ENCODE measurements around the gene FAM118A.
"Not testable (repeated sequence)": the region's sequence is repeated elsewhere in the genome, so short reads cannot be mapped to it uniquely, and the experiment has no call there.

The FAM118A gene

DNA sequence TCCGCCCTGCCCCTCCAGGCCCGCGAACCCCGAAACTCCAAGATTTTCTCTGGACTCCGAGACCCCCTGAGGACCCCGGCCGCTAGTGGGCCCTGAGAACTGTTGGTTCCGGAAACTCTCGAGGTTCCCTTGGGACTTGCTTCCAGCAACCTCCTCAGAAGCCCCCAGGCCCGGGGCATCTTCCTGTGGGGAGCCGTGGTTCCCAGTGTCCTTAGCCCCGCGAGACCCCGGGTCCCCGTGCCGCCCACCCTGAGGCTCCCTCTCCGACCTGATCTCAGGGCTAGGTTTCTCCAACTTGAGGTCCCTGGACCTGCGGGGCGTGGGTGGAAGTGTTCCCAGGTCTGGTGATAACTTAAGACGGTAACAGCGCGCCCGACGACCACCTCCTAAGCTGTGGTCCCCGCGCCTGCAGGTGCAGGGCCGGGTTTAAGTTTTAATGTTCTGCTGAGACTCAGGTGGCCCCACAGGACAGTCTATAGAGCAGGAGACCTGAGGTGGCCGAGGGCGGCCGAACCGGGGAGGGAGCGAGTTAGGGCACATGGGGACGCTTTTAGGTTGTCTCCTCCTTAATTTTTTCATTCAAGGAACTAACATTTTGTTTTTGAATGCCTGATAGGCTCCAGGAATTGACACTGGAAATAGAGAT lies 720 bp downstream of the FAM118A start:
- no peak for DNase-seq

DNA sequence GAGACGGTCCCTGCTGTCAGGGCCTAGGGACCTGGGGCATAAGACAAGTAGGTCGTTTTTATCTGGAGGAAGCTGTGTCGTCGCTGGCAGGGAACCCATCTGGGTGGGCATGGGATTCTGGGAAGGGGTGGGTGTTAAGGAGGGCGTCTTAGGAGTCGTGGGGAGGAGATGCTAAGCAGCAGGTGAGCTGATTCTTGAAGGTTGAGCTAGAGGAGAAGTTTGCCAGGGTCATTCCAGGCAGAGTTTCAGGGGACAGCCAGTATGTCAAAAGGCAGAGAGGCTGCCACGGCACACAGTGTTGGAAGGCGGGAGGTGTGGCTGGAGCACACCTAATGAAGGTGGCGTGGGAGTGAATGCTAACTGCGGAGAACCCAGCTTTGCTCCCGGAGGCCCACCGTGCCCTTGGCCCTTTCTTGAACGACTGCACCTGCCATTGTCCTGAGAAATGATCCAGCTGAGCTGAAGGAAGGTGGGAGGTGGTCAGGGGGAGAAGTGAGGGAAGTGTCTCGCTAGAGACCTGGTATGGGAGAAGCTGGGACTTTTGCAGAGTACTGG lies 1.3 kb downstream of the FAM118A start:
- no peak for DNase-seq

DNA sequence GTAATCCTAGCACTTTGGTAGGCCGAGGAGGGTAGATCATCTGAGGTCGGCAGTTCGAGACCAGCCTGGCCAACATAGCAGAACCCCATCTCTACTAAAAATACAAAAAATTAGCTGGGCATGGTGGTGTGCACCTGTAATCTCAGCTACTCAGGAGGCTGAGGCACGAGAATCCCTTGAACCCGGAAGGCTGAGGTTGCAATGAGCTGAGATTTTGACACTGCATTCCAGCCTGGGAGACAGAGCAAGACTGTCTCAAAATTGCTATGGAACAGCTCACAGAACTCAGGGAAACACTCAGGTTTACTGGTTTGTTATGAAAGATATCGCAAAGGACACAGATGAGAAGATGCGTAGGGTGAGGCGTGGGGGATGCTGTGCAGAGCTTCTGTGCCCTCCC lies 2.7 kb downstream of the FAM118A start:
- no peak for DNase-seq

DNA sequence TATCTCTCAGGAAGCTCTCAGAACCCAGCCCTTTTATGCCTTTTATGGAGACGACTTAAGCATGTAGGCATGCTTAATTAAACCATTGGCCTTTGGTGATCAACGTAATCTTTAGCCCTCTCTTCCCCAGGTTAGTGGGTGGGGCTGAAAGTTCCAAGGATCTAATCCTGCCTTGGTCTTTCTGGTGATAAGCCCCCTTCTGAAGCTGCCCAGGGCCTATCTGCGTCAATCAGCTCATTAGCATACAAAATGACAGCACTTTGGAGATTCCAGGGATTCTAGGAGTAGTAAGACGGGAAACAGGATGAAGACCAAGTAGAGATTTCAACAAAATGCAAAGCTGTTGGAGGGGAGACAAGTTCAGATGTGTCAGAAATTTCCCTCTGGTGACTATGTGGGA lies 3.1 kb downstream of the FAM118A start:
- DNase-seq = no peak

DNA sequence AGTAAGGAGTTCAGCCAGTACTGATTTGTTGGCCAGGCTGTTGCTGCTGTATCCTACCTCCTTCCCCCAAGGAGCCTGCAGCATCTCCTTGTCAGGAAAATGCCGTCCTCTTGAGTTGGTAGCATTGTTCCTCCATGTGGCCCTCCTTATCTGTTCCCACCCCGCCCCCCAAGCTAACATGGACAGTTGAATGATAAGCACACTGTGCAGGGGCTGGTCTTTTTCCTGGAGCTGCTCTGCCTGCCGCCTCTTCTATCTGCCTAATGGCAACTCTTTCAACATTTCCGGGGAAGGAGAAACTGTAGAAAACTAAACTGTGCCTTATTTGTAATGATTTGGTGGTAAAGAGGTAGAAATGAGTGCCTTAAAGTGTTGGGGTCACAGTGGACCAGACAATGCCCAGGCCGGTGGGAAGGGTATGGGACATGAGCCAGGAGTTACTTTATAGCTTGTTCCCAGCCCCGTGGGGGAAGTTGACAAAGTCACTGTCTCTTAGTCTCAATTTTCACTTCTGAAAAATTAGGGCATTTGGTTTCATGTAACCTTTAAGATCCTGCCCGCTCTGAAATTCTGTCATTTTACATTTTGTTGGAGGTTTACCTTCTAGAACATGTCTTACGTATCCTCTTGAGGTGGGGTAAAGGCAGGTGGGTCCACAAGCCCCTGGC lies 4.5 kb downstream of the FAM118A start:
- DNase-seq = no peak

DNA sequence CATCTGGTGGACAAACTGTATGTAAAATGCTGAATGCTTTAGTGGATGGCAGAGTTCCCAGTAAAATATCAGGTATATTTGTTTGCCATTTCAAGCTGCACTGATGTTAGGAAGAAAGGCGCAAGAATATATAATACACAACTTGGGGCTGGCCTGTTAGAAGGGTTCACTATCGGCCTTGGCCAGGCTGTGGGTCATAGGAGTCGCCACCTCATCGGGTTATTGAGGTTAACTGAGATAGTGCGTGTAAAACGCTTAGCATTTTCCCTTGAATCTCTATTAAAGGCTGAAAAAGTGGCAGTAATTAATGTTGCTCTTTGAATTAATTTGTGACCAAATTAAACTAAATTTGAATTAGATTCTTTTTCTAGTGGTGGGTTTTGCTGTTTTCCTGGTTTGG lies 5.1 kb downstream of the FAM118A start:
- DNase-seq = no peak

DNA sequence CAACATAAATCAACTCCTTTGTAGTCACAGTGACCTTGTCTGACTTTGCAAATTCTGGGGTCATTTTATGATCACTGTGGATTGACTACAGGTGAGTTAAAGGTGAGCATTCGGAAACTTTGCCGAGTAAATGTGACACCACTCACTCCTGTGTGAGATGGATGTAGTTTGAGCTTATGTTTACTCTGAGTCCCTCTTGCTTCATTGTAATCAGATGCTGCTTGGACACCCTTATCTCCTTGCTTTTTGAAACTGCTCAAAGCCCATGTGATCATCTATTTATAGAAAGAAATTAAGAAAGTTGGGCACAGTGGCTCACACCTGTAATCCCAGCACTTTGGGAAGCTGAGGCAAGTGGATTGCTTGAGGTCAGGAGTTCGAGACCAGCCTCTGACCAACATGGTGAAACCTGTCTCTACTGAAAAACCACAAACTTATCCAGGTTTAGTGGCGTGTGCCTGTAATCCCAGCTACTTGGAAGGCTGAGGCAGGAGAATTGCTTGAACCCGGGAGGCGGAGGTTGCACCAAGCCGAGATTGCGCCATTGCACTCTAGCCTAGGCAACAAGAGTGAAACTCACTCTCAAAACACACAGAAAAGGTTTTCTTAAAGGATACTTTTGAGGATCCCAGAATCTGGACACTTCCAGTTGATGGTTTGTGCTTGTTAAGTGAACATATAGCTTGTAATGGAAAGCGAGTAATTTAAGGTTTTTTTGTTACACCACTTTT lies 7.2 kb downstream of the FAM118A start:
- DNase-seq = no peak

DNA sequence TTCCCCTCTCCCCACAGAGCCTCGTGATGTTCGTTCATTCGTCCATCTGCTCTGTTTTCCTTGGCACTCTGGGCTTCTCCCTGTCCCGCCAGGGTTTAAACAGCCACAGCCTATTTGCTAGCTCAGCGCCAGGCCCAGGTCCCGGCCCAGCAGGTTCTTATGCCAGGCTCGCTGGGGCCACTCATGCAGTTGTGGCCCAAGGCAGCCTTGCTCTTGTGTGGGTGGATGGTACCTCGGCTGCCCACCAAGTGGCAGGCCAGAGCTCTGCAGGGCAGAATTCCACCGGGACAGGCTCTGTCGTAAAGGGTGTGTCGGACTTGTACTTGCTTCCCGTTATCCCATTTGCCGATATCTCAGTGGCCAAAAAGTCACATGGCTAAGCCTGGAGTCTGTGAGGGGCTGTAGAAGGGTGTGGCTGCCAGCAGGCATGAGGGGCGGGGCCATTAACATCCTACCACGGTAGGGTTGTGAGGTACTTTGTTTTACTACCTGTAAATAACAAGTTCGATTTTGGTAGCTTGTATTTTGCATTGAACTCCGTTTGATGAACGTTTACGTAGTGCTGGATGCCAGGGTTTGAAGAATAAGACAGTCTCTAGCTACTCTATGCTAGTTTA lies 7.9 kb downstream of the FAM118A start:
- DNase-seq = peak; percentile 24

DNA sequence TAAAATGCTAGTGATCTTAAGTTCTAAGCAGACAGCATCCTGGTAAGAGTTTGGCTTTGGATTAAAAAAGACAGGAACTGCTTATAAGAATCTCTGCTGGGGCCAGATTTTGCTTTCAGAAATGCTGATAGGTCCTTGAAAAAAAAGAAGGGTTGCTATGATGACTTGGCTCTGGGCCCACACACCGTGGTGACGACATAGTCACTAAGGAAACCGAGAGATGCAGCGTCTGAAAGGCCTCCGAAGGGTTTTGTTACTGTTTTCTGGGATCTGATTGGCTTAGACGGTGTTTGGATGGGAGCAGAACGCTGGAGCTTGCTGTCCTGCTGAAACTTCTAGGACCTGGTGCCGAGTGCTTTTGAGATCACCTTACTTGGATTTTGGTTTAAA lies 8.4 kb downstream of the FAM118A start:
- peak; percentile 52 for DNase-seq

DNA sequence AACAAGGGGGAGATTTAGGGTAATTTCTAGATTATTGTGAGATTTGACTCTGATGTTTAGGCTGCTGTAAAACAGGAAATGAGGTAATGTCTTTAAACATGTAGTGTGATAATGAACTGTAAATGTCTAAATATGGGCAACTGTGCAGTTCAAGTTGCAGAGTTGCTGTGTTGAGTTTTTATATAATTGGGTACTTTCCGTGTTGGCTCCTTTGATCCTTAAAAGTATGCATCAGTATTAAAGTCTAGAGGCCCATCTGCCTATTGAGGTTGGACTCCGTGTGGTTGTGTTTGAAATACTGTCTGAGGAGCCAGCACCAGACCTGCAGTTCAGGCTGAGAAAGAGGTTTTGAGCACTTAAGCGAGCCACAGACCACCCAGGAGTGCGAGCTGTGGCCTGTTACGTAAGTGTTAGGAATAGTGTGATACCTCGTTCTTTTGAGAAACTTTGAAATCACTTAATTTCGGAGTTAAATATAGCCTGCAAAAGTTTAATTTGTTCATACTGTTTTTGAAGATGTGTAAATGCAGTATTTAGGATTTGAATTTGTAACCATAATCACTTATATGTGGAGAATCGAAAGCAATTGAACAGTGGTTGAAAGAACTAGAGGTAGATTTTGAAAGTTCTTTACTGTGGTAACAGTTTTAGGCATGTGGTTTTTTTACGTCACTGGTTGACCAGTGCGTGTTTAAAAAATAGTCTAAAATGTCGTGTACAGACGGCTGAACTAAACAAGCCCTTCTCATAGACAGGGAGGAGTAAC lies 9.0 kb downstream of the FAM118A start:
- DNase-seq = no peak

DNA sequence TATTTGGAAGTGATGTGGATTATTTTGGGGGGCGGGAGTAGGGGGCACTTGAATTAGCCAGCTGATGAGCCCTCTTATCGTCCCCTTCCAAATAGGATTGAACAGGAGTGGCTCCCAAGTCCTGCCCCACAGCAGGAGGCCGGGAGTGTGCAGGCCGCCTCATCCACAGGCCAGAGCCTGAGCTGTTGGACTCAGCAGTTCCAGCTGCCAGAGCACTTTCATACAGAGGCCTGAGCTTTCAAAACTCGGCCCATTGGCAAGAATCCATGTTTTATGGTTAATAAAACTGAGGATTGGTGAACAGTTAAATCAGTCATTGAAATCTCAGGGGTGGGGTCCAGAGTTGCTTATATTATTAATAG lies 9.6 kb downstream of the FAM118A start:
- DNase-seq = no peak

DNA sequence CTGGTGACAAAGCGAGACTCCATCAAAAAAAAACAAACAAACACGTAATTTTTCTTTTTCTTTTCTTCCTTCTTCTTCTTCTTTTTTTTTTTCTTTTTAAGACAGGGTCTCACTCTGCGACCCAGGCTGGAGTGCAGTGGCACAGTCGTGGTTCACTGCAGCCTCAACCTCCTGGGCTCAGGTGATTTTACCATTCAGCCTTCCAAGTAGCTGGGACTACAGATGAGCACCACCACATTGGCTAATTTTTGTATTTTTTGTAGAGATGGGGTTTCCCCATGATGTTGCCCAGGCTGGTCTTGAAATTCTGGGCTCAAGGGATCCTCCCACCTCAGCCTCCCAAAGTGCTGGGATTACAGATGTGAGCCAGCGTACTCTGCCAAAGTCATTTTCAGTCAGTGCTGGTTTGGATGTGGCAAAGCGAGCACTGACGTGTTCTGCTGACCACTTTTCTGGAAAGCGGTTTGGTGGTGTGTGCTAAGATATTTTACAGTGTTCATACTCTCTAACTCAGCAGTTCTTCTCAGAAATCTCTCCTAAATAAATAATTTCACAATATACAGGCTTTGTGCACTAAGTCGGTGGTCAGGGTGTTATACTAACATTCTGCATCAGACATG lies 10.7 kb downstream of the FAM118A start:
- no peak for DNase-seq

DNA sequence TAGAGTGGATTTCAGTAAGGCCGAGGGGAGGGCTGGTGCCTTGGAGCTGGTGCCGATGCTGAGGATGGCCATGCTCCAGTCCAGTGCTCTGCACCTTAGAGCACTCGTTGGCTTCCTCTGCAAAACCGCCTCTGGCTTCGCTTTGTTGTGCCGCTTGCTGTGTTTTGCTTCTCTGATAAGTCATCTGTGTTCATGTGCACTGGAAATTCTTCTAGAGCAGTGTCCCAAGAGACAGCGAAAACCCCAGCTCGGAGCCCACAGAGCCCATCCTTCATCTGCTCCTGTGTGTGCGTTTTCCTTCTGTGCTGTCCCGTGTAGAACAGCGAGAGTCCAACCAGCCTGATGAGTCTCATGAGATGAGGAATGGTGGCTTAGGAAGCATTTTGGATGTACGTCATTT lies 12.1 kb downstream of the FAM118A start:
- no peak for DNase-seq

DNA sequence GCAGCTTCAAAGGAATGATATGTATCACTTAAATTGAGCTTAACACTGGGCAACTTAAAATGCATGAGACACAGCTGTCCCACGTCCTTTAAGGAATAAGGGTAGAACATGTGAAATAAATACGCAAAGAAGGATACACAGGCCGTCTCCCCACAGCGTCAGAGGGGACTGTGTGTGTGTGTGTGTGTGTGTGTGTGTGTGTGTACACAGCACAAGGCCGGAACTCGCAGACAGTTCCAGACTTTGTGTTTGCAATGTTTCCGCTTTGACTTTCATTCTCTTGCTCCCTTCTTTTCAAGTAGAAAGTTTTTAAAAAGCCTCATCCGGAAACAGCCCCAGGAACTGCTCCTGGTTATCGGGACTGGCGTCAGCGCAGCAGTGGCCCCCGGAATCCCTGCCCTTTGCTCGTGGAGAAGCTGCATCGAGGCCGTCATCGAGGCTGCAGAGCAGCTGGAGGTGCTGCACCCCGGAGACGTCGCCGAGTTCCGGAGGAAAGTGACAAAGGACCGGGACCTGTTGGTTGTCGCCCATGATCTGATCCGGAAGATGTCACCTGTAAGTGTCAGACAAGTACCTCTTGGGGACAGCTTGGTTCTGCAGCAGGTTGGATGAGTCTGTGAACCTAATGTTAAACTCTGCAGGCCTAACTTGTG lies 13.3 kb downstream of the FAM118A start:
- DNase-seq = no peak

DNA sequence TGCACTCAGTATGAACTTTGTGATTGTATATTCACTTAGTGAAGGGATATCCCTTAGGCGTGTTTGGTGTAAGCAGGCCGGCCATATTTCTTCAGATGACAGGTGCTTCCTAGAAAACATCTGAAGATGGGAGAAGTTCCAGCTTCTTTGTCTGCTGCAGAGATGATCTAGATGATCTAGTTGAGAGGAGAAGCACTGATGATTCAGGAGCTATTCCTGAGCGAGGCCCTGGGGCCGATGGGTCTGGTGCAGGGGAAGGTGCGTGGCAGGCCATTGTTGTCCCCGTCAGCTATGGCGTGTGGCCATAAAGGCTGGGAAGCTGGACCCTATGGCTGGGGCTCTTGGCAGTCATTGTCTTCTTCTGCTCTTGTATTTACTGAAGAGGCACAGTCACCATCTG lies 14.0 kb downstream of the FAM118A start:
- no peak for DNase-seq

DNA sequence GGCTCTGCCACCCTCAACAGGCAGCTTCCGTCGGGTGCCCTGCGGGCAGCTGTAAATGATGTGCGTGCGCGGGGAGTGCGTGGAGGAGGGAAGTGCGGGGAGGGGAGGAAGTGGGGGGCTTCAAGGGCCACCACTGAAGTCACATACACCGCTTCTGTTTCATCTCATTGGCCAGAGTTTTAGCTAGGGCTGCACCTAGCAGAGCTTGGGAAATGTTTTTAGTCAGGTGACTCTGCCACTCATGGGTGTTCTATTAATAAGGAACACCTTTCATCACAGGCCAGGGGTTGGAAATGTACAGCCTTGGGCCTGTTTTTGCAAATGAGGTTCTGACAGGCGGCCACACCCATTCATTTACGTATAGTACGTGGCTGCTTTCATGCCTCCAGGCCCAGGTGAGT lies 14.6 kb downstream of the FAM118A start:
- no peak for DNase-seq

DNA sequence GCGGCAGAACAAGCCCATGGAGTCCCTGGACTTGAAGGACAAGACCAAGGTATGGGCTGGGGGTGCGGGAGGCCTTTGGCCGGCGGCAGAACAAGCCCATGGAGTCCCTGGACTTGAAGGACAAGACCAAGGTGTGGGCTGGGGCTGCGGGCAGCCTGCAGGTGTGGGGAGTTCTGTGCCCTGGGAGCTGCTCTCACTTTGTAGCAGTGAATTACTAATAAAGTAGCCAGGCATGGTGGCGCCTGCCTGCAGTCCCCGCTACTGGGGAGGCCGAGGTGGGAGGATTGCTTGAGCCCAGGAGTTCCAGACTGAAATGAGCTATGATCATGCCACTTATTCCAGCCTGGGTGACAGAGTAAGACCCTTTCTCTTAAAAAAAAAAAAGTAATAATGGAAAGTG lies 18.5 kb downstream of the FAM118A start:
- not testable (repeated sequence) for DNase-seq

DNA sequence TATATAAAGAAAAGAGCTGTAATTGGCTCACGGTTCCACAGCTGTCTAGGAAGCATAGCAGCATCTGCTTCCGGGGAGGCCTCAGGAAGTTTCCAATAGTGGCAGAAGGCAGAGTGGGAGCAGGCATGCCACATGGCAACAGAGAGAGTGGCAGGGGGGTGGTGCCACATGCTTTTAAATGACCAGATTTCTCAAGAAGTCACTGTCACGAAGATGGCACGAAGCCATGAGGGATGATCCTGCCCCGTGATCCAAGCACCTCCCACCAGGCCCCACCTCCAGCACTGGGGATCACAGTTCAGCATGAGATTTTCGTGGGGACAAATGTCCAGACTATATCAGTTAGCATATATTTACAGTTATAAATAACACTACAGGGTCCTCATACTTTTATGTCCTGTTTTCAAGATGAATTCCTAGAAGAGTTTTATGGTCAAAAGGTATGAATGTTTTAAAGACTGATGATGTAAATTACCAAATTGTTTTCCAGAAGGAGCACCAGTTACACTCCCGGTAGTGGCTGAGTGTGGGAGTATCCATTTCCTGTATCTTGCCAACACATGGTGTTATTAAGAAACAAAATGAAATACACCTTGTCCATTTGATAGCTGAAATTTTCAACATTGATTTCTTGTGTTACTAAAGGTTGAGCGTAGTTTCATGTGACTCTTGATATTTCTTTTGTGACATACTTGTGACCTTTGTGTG lies 19.2 kb downstream of the FAM118A start:
- no peak for DNase-seq

DNA sequence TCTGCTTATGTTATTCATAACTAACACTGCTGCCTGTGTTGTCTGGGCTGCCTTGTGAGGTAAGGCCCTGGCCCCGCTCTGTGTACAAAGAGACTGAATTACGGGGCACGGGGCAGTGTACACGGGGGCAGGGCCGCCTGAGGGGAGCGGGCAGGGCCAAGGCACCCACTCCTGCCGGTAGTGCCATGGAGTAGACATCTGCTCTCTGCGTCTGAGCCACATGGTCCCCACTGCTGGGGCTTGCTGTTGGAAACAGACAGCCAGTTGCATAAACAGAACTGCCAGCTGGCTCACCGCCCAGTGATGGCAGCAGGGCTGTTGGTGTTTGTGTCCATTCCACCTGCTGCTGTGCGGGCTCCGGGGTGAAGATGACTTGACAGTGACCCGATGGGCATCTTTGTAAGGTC lies 19.8 kb downstream of the FAM118A start:
- DNase-seq = no peak

DNA sequence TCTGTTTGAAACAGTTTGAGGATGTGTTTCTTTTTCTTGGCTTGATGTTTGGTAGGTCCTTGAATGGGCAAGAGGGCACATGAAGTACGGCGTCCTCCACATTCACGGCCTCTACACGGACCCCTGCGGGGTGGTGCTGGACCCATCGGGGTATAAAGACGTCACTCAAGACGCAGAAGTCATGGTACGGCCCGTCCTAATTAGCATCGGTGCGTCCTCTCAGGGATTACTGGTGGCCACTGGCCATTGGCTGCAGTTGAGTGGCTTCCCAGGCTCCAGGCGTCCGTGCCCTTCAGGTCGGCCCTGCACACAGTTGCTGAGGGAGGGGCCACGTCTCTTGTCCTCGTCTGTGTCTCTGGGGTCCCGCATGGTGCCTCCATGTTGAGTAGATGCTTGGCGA lies 20.8 kb downstream of the FAM118A start:
- DNase-seq = no peak

DNA sequence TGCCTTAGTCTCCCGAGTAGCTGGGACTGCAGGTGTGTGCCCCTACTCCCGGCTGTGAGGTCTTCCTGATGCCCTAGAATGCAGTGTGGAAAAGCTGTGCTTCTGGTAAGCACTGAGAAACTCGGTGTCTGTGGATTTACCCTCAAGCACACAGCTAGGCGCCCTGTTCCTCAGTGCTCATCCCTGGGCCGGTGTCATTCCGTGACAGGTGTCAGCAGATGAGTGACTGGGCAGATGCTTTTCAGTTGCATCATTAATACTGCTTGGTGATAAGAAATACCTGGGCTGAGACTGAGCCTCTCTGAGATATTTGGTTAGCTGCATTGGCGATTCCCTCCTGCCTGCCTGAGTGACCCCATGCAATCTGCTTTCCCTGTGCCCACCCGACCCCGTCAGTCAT lies 21.8 kb downstream of the FAM118A start:
- no peak for DNase-seq
